ENCODE measurements around the gene AGPAT4.
A peak's percentile ranks its signal among the peaks of the same experiment; 100 is the strongest.
"Not testable (repeated sequence)": the region's sequence is repeated elsewhere in the genome, so short reads cannot be mapped to it uniquely, and the experiment has no call there.

AGPAT4 gene

GRCh38 chr6:161198783-161199460 lies 74.9 kb downstream of the AGPAT4 start:
- no peak for DNase-seq

GRCh38 chr6:161198176-161198575 lies 75.7 kb downstream of the AGPAT4 start:
- no peak for DNase-seq

- no peak for DNase-seq
These were observed 78.5 kb downstream of the AGPAT4 start for GRCh38 chr6:161195386-161195785.

- DNase-seq: no peak
These were observed 79.5 kb downstream of the AGPAT4 start for GRCh38 chr6:161194374-161194773.

- DNase-seq: no peak
These were observed 81.0 kb downstream of the AGPAT4 start for GRCh38 chr6:161192636-161193411.

GRCh38 chr6:161191671-161192070 lies 82.2 kb downstream of the AGPAT4 start:
- DNase-seq: no peak

- no peak for DNase-seq
These were observed 82.9 kb downstream of the AGPAT4 start for GRCh38 chr6:161191007-161191406.

GRCh38 chr6:161189891-161190290 lies 84.0 kb downstream of the AGPAT4 start:
- no peak for DNase-seq

- DNase-seq: no peak
These were observed 85.1 kb downstream of the AGPAT4 start for GRCh38 chr6:161188547-161189465.

GRCh38 chr6:161186173-161186769 lies 87.6 kb downstream of the AGPAT4 start:
- DNase-seq: no peak

- no peak for DNase-seq
These were observed 92.7 kb downstream of the AGPAT4 start for GRCh38 chr6:161181121-161181520.

GRCh38 chr6:161178155-161178554 lies 95.7 kb downstream of the AGPAT4 start:
- not testable (repeated sequence) for DNase-seq

GRCh38 chr6:161176428-161176827 lies 97.4 kb downstream of the AGPAT4 start:
- not testable (repeated sequence) for DNase-seq

- DNase-seq: not testable (repeated sequence)
These were observed 101.1 kb downstream of the AGPAT4 start for GRCh38 chr6:161172769-161173168.

GRCh38 chr6:161171207-161171606 lies 102.7 kb downstream of the AGPAT4 start:
- no peak for DNase-seq

GRCh38 chr6:161169696-161170095 lies 104.2 kb downstream of the AGPAT4 start:
- no peak for DNase-seq

- DNase-seq: no peak
These were observed 104.8 kb downstream of the AGPAT4 start for GRCh38 chr6:161169035-161169434.

GRCh38 chr6:161168281-161168891 lies 105.5 kb downstream of the AGPAT4 start:
- peak; percentile 38 for DNase-seq

GRCh38 chr6:161166677-161167076 lies 107.2 kb downstream of the AGPAT4 start:
- DNase-seq: no peak

- DNase-seq: no peak
These were observed 107.7 kb downstream of the AGPAT4 start for GRCh38 chr6:161166176-161166575.

GRCh38 chr6:161164182-161164625 lies 109.7 kb downstream of the AGPAT4 start:
- no peak for DNase-seq

- no peak for DNase-seq
These were observed 110.2 kb downstream of the AGPAT4 start for GRCh38 chr6:161163466-161164181.

Measured in GOT3 (cell line).